Fibroblast of mammary gland (primary cell): ENCODE results near the gene TBPL2.

ENCODE experiments used
- DNase-seq: peaks from one replicate; pipeline ENCODE4 v3.0.0-alpha.2; 2010; ENCODE audit warnings: low read depth
- H3K4me3 ChIP-seq: 2 replicates; pipeline ENCODE4 v1.5.1; 2011; ENCODE audit warnings: low read depth, mild to moderate bottlenecking, low read length, moderate library complexity; ENCODE audit not compliant: control insufficient read depth
- CTCF ChIP-seq: conservative IDR thresholded peaks from 2 replicates; pipeline ENCODE4 v1.5.1; 2011; ENCODE audit warnings: low read depth, low read length, inconsistent platforms; ENCODE audit not compliant: control insufficient read depth, insufficient read depth

Gene TBPL2

DNA sequence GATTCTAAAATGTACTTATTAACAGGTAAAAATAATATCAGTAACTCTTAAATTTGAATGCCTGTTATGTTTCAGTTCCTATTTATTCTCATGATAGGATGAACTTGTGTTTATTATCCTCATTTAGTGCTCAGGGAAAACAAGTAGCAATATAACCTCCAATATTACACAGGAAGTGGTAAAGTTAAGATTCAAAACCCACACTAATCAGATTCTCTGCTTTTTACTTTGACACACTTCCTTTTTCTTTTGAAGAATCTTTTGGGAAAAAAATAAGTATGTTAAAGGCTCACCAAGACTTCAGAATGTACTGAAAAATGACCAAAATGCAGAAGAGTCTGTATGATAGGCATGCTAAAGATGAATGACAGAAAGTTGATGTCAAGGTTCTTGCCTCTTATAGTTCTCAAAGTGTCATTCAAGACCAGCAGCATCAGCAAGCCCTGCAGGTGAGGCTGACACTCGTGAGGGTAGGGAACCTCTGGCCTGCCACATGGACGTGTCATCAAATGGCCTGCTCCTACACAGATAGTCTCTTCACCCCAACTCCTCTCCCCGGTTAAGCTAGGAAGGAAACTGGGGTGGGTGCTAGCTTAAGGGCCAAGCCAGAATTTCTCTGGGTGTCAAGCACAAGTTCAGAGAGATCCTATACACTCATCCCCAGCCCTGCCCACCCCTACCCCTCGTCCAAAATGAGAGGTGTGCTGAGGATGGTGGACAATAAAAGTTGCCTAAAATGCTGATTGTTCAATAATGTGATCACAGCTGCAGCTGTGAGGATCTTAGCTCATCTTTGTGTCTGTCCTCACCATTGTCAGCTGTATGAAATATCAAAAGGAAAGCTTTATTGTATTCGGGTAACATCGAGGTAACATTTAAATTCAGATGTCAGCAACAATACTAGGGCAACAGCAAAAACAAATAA lies 6.3 kb downstream of the TBPL2 start:
- no peak for DNase-seq
- no peak overlapping the region for H3K4me3 ChIP-seq
- no peak for TF ChIP-seq CTCF

DNA sequence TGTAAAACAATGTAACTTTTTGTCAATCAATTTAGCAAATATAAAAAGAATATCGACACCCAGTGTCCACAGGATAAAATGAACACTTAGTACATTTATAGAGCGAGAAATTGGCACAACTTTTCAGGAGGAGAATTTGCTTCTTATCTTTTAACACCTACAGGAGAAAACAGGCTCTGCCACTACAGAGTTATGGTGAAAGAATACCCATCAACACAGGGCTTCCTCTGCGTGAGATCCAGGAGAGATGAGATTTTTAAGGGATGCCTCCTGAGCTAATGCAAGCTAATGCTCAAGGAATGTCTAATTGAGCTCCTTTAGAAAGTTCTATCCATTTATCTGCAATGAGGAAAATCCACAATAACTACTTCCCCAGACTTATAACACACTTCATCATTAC lies 7.8 kb downstream of the TBPL2 start:
- no peak for TF ChIP-seq CTCF
- H3K4me3 ChIP-seq: no peak overlapping the region

DNA sequence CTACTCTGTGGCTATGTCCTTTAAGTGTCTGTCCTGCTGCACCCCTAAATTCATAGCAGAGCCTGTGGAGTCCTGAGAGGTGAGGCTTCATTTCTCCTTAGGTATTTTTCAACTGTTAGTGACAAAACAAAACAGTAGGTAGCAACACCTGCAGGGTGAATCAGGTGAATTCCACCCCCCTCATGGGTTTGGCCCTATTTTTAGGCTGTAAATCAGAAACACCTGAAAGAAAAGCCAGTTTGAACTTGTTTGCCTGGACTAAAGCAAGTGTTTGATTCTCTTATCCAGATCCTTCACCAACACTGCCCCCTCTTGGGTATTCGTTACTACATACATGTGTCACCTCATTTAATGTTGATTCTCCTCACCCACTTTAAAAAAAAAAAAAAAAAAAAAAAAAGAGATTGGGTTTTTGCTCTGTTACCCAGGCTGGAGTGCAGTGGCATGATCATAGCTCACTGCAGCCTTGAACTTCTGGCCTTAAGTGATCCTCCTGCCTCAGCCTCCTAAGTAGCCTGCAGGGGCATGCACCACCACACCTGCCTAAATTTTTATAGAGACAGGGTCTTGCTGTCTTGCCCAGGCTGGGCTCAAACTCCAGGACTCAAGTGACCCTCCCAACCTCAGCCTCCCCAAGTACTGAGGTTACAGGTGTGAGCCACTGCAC lies 10.3 kb downstream of the TBPL2 start:
- H3K4me3 ChIP-seq: no peak overlapping the region
- peak; percentile 87 for DNase-seq
- peak; percentile 50 for TF ChIP-seq CTCF

More for the DNA sequence above, 7.8 kb downstream of the TBPL2 start:
- no peak for DNase-seq

GRCh38 chr14:55427439-55427838 lies 13.0 kb downstream of the TBPL2 start:
- no peak overlapping the region for H3K4me3 ChIP-seq
- no peak for TF ChIP-seq CTCF
- DNase-seq: no peak

- TF ChIP-seq CTCF: no peak
- no peak for DNase-seq
Measured at GRCh38 chr14:55426891-55427290, 13.5 kb downstream of the TBPL2 start.

DNA sequence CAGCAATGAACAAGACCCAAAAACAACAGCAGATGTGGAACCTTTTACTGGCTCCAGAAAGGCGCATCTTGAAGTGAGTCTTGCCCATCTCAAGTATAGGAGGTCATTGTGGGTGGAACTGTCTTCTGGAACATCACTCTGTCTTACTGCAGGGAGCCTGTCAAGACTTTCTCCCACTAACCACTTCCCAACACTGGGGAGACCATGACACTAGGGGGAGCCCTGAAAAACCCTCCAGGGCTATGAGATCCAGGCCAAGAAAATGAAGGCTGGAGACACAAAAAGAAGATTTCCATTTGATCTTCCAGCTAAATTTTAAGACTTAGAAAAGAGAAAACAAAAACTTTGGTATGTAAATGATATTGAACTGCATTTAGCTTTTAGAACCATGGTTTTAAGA lies 15.3 kb downstream of the TBPL2 start:
- TF ChIP-seq CTCF: no peak
- no peak overlapping the region for H3K4me3 ChIP-seq
- DNase-seq: no peak

More at GRCh38 chr14:55426891-55427290, 13.5 kb downstream of the TBPL2 start:
- H3K4me3 ChIP-seq: no peak overlapping the region
